ENCODE measurements around the gene ZNF426.
"Not testable (repeated sequence)": the region's sequence is repeated elsewhere in the genome, so short reads cannot be mapped to it uniquely, and the experiment has no call there.

The ZNF426 gene

GRCh38 chr19:9538183-9539058, at the start of gene ZNF426:
Gene ZNF426, minus strand, starts transcription at chr19:9538645. Its CDS starts 2,413 bp downstream, at chr19:9536232.
- peaks cover 29% of the 10 kb centered on the region for H3K36me3 ChIP-seq (ENCODE audit: insufficient read depth, low read depth, low read length)
- no peaks in the 10 kb centered on the region; the same call in 1 of the 2 replicates for H3K4me1 ChIP-seq (ENCODE audit: insufficient read depth, low read length)
- H3K27ac ChIP-seq (ENCODE audit: low read length) = peak within 1 kb of the TSS; percentile 100
- H3K4me3 ChIP-seq (ENCODE audit: low read length) = peak within 1 kb of the TSS; percentile 90
- H3K9ac ChIP-seq (ENCODE audit: low read depth, low read length) = peak within 1 kb of the TSS; percentile 98
- H3K27me3 ChIP-seq (ENCODE audit: insufficient read depth, low read length) = no peaks in the 10 kb centered on the region
- peaks cover 24% of the 10 kb centered on the region for H3K9me3 ChIP-seq (ENCODE audit: insufficient read depth, low read depth, low read length)

GRCh38 chr19:9586764-9587163, 48.3 kb upstream of the ZNF426 start:
- H3K9me3 ChIP-seq (ENCODE audit: insufficient read depth, low read depth, low read length) = no peaks in the 10 kb centered on the region
- peaks cover 12% of the 10 kb centered on the region; the same call in 1 of the 2 replicates for H3K4me1 ChIP-seq (ENCODE audit: insufficient read depth, low read length)
- H3K36me3 ChIP-seq (ENCODE audit: insufficient read depth, low read depth, low read length) = peaks cover 8% of the 10 kb centered on the region
- no peak overlapping the region for H3K9ac ChIP-seq (ENCODE audit: low read depth, low read length)
- no peak overlapping the region for H3K4me3 ChIP-seq (ENCODE audit: low read length)
- H3K27me3 ChIP-seq (ENCODE audit: insufficient read depth, low read length) = no peaks in the 10 kb centered on the region
- H3K27ac ChIP-seq (ENCODE audit: low read length) = no peak overlapping the region

DNA sequence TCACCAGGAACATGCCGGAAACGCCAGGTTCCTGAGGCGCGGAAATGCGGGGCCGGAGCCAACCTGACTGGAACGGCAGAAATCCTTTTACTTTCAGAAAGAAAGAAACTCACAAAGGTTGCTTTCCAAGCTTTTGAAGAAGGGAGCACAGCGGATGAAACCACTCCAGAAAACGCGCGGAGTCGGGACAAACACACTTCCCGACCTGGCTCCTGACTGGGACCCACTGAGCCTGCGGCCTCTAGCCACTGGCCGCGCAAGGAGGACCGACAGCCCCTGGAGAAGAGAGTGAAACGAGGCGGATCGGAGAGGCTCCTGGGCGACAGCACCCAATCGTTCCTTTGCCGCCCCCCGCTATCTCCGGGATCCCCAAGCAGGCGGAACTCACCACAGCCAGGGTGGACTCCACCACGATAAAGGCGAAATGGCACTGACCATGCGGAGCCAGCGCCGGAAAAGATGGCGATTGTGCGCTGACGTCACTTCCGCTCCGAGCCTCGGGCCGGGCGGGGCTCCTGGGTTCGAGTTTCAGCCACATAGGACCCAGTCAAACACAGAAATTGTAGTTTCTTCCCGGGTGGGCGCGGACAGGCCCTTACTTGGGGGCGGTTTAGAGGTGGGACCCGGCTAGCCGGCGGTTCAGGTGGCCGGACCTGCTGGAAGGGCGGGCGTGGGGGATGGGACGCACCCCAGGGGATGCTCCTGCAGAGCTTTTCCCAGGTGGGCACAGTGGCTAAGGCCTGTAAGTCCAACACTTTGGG, 45.8 kb upstream of the ZNF426 start, which contains the start of gene ZNF121:
ZNF121 (minus strand) TSS at position 432 of the 761 bp plus-strand sequence. CDS start 16,407 bp downstream, outside the sequence.
- Histone ChIP-seq H3K4me1 (ENCODE audit: insufficient read depth, low read length) (peaks cover 19% of the 10 kb centered on the region; the same call in 1 of the 2 replicates), H3K9me3 (ENCODE audit: insufficient read depth, low read depth, low read length) (no peaks in the 10 kb centered on the region; the same call in 1 of the 2 replicates), H3K36me3 (ENCODE audit: insufficient read depth, low read depth, low read length) (peaks cover 31% of the 10 kb centered on the region), H3K4me3 (ENCODE audit: low read length) (peak within 1 kb of the TSS; percentile 84), H3K9ac (ENCODE audit: low read depth, low read length) (peak within 1 kb of the TSS; percentile 95), H3K27ac (ENCODE audit: low read length) (peak within 1 kb of the TSS; percentile 97), H3K27me3 (ENCODE audit: insufficient read depth, low read length) (no peaks in the 10 kb centered on the region)

DNA sequence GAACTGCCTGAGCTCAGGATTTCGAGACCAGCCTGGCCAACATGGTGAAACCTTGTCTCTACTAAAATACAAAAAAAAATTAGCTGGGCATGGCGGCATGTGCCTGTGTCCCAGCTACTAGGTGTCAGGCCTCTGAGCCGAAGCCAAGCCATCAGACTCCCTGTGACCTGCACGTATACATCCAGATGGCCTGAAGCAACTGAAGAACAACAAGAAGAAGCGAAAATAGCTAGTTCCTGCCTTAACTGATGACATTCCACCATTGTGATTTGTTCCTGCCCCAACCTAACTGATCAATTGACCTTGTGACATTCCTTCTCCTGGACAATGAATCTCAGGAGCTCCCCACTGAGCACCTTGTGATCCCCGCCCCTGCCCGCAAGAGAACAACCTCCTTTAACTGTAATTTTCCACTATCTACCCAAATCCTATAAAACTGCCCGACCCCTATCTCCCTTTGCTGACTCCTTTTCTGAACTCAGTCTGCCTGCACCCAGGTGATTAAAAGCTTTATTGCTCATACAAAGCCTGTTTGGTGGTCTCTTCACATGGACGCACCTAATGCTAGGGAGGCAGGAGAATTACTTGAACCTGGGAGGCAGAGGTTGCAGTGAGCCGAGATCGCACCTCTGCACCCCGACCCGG, 43.8 kb upstream of the ZNF426 start:
- Histone ChIP-seq H3K4me3 (ENCODE audit: low read length) (peak overlapping the region; percentile 84), H3K36me3 (ENCODE audit: insufficient read depth, low read depth, low read length) (peaks cover 43% of the 10 kb centered on the region), H3K27ac (ENCODE audit: low read length) (peak overlapping the region; percentile 44), H3K9ac (ENCODE audit: low read depth, low read length) (peak overlapping the region; percentile 95), H3K4me1 (ENCODE audit: insufficient read depth, low read length) (peaks cover 19% of the 10 kb centered on the region; the same call in 1 of the 2 replicates)
- not testable (repeated sequence) for H3K27me3 ChIP-seq (ENCODE audit: insufficient read depth, low read length); H3K9me3 ChIP-seq (ENCODE audit: insufficient read depth, low read depth, low read length)

GRCh38 chr19:9580728-9581127, 42.3 kb upstream of the ZNF426 start:
- H3K36me3 ChIP-seq (ENCODE audit: insufficient read depth, low read depth, low read length) = peaks cover 48% of the 10 kb centered on the region
- no peak overlapping the region for H3K27ac ChIP-seq (ENCODE audit: low read length)
- peak overlapping the region; percentile 84 for H3K4me3 ChIP-seq (ENCODE audit: low read length)
- peaks cover 19% of the 10 kb centered on the region; the same call in 1 of the 2 replicates for H3K4me1 ChIP-seq (ENCODE audit: insufficient read depth, low read length)
- H3K9me3 ChIP-seq (ENCODE audit: insufficient read depth, low read depth, low read length) = peaks cover 9% of the 10 kb centered on the region
- no peak overlapping the region; the same call in 1 of the 2 replicates for H3K9ac ChIP-seq (ENCODE audit: low read depth, low read length)
- no peaks in the 10 kb centered on the region for H3K27me3 ChIP-seq (ENCODE audit: insufficient read depth, low read length)

DNA sequence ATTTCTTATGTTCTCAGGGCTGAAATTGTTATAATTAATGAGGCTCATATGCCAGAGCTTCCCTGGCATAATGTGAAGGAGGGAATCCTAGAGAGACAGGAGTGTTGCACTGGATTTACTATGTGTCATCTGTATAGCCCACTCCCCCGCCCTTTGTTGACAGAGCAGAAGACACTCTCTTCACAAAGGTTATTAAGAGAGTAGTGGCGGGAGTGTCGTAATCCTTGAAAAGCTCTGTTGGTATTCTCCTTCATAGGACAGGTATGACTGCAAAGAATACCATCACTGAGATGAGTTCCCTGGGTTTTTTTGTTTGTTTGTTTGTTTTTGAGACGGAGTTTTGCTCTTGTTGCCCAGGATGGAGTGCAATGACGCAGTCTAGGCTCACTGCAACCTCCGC, 31.8 kb upstream of the ZNF426 start:
- peaks cover 97% of the 10 kb centered on the region for H3K9me3 ChIP-seq (ENCODE audit: insufficient read depth, low read depth, low read length)
- no peak overlapping the region for H3K27ac ChIP-seq (ENCODE audit: low read length)
- H3K4me3 ChIP-seq (ENCODE audit: low read length) = no peak overlapping the region; the same call in 1 of the 2 replicates
- no peaks in the 10 kb centered on the region for H3K27me3 ChIP-seq (ENCODE audit: insufficient read depth, low read length)
- peaks cover 89% of the 10 kb centered on the region for H3K36me3 ChIP-seq (ENCODE audit: insufficient read depth, low read depth, low read length)
- H3K9ac ChIP-seq (ENCODE audit: low read depth, low read length) = no peak overlapping the region
- no peaks in the 10 kb centered on the region for H3K4me1 ChIP-seq (ENCODE audit: insufficient read depth, low read length)

DNA sequence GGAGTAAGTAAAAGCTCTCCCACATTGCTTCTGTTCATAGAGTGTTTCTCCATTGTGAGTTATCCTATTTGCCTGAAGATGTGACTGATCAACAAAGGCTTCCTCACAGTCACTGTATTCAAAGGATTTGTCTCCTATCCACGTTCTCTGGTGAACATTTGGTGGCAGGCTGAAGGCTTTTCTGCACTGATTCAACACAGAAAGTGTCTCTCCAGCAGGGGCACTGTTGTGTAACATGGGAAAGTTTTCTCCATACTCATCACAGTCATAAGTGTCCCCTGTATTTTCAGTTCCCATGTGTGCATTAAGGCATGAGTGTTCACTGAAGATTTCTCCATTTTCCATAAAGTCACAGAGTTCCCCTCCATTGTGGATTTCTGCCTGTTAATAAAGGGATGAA, 28.3 kb upstream of the ZNF426 start:
- H3K4me1 ChIP-seq (ENCODE audit: insufficient read depth, low read length) = no peaks in the 10 kb centered on the region
- peaks cover 93% of the 10 kb centered on the region for H3K9me3 ChIP-seq (ENCODE audit: insufficient read depth, low read depth, low read length)
- no peak overlapping the region for H3K9ac ChIP-seq (ENCODE audit: low read depth, low read length)
- peaks cover 100% of the 10 kb centered on the region for H3K36me3 ChIP-seq (ENCODE audit: insufficient read depth, low read depth, low read length)
- H3K27ac ChIP-seq (ENCODE audit: low read length) = no peak overlapping the region
- H3K27me3 ChIP-seq (ENCODE audit: insufficient read depth, low read length) = no peaks in the 10 kb centered on the region
- no peak overlapping the region; the same call in 1 of the 2 replicates for H3K4me3 ChIP-seq (ENCODE audit: low read length)

DNA sequence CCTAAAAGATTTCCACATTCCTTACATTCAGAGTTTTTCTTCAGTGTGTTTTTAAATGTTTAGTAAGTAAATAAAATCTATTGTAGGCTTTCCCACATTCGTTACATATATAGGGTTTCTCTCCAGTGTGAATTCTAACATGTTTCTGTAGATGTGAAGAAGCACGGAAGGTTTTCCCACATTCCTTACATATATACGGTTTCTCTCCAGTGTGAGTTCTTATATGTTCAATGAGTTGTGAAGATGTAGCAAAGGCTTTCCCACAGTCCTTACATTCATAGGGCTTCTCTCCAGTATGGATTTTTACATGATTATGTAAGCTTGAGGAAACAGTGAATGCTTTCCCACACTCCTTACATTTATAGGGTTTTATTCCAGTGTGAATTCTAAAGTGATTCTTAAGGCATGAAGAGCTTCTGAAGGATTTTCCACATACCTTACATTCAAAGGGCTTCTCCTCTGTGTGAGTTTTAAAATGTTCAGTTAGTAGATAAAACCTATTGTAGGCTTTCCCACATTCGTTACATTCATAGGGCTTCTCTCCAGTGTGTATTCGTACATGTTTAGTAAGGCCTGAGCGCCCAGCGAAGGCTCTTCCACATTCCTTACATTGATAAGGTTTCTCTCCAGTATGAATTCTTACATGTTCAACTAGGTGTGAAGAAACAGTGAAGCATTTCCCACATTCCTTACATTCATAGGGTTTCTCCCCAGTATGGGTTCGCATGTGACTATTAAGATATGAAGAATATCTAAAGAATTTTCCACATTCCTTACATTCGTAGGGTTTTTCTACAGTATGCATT, 27.7 kb upstream of the ZNF426 start:
- Histone ChIP-seq H3K9me3 (ENCODE audit: insufficient read depth, low read depth, low read length) (peaks cover 95% of the 10 kb centered on the region), H3K4me1 (ENCODE audit: insufficient read depth, low read length) (no peaks in the 10 kb centered on the region), H3K9ac (ENCODE audit: low read depth, low read length) (no peak overlapping the region), H3K36me3 (ENCODE audit: insufficient read depth, low read depth, low read length) (peaks cover 100% of the 10 kb centered on the region), H3K4me3 (ENCODE audit: low read length) (0 out of 2 replicates have a peak overlapping the region, but pooled peaks have one; percentile 3), H3K27me3 (ENCODE audit: insufficient read depth, low read length) (no peaks in the 10 kb centered on the region), H3K27ac (ENCODE audit: low read length) (no peak overlapping the region)

GRCh38 chr19:9552536-9553274, 14.3 kb upstream of the ZNF426 start:
- H3K4me1 ChIP-seq (ENCODE audit: insufficient read depth, low read length) = no peaks in the 10 kb centered on the region
- H3K9me3 ChIP-seq (ENCODE audit: insufficient read depth, low read depth, low read length) = peaks cover 20% of the 10 kb centered on the region
- no peak overlapping the region for H3K9ac ChIP-seq (ENCODE audit: low read depth, low read length)
- H3K27me3 ChIP-seq (ENCODE audit: insufficient read depth, low read length) = no peaks in the 10 kb centered on the region
- H3K36me3 ChIP-seq (ENCODE audit: insufficient read depth, low read depth, low read length) = no peaks in the 10 kb centered on the region
- H3K27ac ChIP-seq (ENCODE audit: low read length) = no peak overlapping the region
- no peak overlapping the region for H3K4me3 ChIP-seq (ENCODE audit: low read length)

DNA sequence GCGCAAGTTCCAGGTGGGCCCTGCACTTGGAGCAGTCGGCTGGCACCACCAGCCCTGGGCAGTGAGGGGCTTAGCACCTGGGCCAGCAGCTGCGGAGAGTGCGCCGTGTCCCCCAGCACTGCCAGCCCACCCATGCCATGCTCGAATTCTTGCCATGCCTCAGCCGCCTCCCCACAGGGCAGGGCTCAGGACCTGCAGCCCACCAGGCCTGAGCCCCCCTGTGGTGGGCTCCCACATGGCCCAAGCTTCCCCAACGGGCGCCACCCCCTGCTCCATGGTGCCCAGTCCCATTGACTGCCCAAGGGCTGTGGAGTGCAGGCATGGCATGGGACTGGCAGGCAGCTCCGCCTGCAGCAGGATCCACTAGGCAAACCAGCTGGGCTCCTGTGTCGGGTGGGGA, 9.4 kb upstream of the ZNF426 start:
- Histone ChIP-seq H3K36me3 (ENCODE audit: insufficient read depth, low read depth, low read length) (no peaks in the 10 kb centered on the region), H3K4me1 (ENCODE audit: insufficient read depth, low read length) (no peaks in the 10 kb centered on the region), H3K9ac (ENCODE audit: low read depth, low read length) (no peak overlapping the region), H3K27ac (ENCODE audit: low read length) (no peak overlapping the region), H3K27me3 (ENCODE audit: insufficient read depth, low read length) (no peaks in the 10 kb centered on the region), H3K4me3 (ENCODE audit: low read length) (no peak overlapping the region), H3K9me3 (ENCODE audit: insufficient read depth, low read depth, low read length) (peaks cover 51% of the 10 kb centered on the region)
